Neural cell (in vitro differentiated cells): ENCODE results near the gene RAB9A. TPM values are rescaled to one million over a fixed set of nuclear protein-coding genes. Genes with fewer than 3 reads are reported as not detected.

Experiments used
- H2AFZ ChIP-seq: fragments of 200-600, 300-800 bp; sonication (generic), shearing (Covaris generic); 2 replicates; pipeline ENCODE4 v1.6.0; 2014; ENCODE audit warnings: low read depth, mild to moderate bottlenecking, antibody characterized with exemption, low read length, moderate library complexity
- H3F3A ChIP-seq: fragments of 200-600 bp; shearing (Covaris generic); 2 replicates; pipeline ENCODE4 v1.6.1; 2016; ENCODE audit warnings: mild to moderate bottlenecking, moderate library complexity, mixed read lengths, antibody characterized with exemption, low read length; ENCODE audit not compliant: insufficient read depth, poor library complexity, severe bottlenecking
- H3K27ac ChIP-seq: fragments of 200-600, 300-800 bp; sonication (generic), shearing (Covaris generic); 2 replicates; pipeline ENCODE4 v1.5.1; 2014; ENCODE audit warnings: mild to moderate bottlenecking, low read length, moderate library complexity
- H3K27me3 ChIP-seq: fragments of 300-800, 200-600 bp; sonication (generic), shearing (Covaris generic); 2 replicates; pipeline ENCODE4 v1.6.0; 2014; ENCODE audit warnings: mild to moderate bottlenecking, low read depth, low read length, moderate library complexity; ENCODE audit not compliant: insufficient read depth
- H3K36me3 ChIP-seq: fragments of 300-800, 200-600 bp; sonication (generic), shearing (Covaris generic); 2 replicates; pipeline ENCODE4 v1.5.1; 2014; ENCODE audit warnings: mild to moderate bottlenecking, antibody characterized with exemption, low read length, moderate library complexity; ENCODE audit not compliant: insufficient read depth
- H3K4me2 ChIP-seq: fragments of 300-800, 200-600 bp; sonication (generic), shearing (Covaris generic); 2 replicates; pipeline ENCODE4 v1.6.0; 2014; ENCODE audit warnings: mild to moderate bottlenecking, low read length
- H3K4me3 ChIP-seq: fragments of 300-800, 200-600 bp; sonication (generic), shearing (Covaris generic); 2 replicates; pipeline ENCODE4 v1.5.1; 2014; ENCODE audit warnings: mild to moderate bottlenecking, low read length, moderate library complexity
- H3K79me2 ChIP-seq: fragments of 200-600 bp; shearing (Covaris generic); replicated peaks from 2 replicates; pipeline ENCODE4 v1.6.0; 2014; ENCODE audit warnings: mild to moderate bottlenecking, low read length, moderate library complexity; ENCODE audit not compliant: insufficient read depth
- H3K9ac ChIP-seq: fragments of 300-800, 200-600 bp; sonication (generic), shearing (Covaris generic); 2 replicates; pipeline ENCODE4 v1.6.1; 2016; ENCODE audit warnings: mild to moderate bottlenecking, low read length, mixed read lengths
- H3K9me2 ChIP-seq: fragments of 200-600 bp; shearing (Covaris generic); 2 replicates; pipeline ENCODE4 v1.6.1; 2016; ENCODE audit warnings: mild to moderate bottlenecking, low read length, mixed read lengths; ENCODE audit not compliant: insufficient read depth
- H3K9me3 ChIP-seq: fragments of 200-600, 300-800 bp; sonication (generic), shearing (Covaris generic); 2 replicates; pipeline ENCODE4 v1.6.1; 2016; ENCODE audit warnings: mild to moderate bottlenecking, mixed run types, low read length, moderate library complexity, mixed read lengths
- H4K20me1 ChIP-seq: fragments of 200-600 bp; shearing (Covaris generic); 2 replicates; pipeline ENCODE4 v1.6.1; 2016; ENCODE audit warnings: mild to moderate bottlenecking, mixed run types; ENCODE audit not compliant: insufficient read depth
- CTCF ChIP-seq: fragments of 450-650 bp; IDR thresholded peaks from 2 replicates; pipeline ENCODE4 v1.5.1; 2014; ENCODE audit warnings: antibody characterized with exemption, mild to moderate bottlenecking, moderate library complexity; ENCODE audit not compliant: poor library complexity, severe bottlenecking
- EP300 ChIP-seq: fragments of 450-650 bp; conservative IDR thresholded peaks from 2 replicates; pipeline ENCODE4 v1.6.1; 2014; ENCODE audit warnings: antibody characterized with exemption, mild to moderate bottlenecking, moderate library complexity; ENCODE audit not compliant: poor library complexity, severe bottlenecking
- EZH2 ChIP-seq: fragments of 200-600, 300-800 bp; shearing (Covaris generic), sonication (generic); IDR thresholded peaks from 2 replicates; pipeline ENCODE4 v1.6.1; 2014; ENCODE audit warnings: antibody characterized with exemption, low read length, borderline replicate concordance, mild to moderate bottlenecking; ENCODE audit not compliant: insufficient read depth, poor library complexity, severe bottlenecking
- MXI1 ChIP-seq: fragments of 450-650 bp; conservative IDR thresholded peaks from 2 replicates; pipeline ENCODE4 v1.6.1; 2014; ENCODE audit warnings: antibody characterized with exemption, mild to moderate bottlenecking; ENCODE audit not compliant: poor library complexity, severe bottlenecking
- POLR2AphosphoS5 ChIP-seq: IDR thresholded peaks from 2 replicates; pipeline ENCODE4 v1.6.1; 2012
- RAD21 ChIP-seq: fragments of 450-650 bp; conservative IDR thresholded peaks from 2 replicates; pipeline ENCODE4 v1.6.1; 2014; ENCODE audit warnings: antibody characterized with exemption, mild to moderate bottlenecking, moderate library complexity
- REST ChIP-seq: IDR thresholded peaks from 2 replicates; pipeline ENCODE4 v1.6.1; 2012; ENCODE audit warnings: borderline replicate concordance
- SMC3 ChIP-seq: fragments of 450-650 bp; conservative IDR thresholded peaks from 2 replicates; pipeline ENCODE4 v1.6.1; 2014; ENCODE audit warnings: antibody characterized with exemption, mild to moderate bottlenecking, moderate library complexity; ENCODE audit not compliant: poor library complexity
- TAF1 ChIP-seq: IDR thresholded peaks from 2 replicates; pipeline ENCODE4 v1.6.1; 2012; ENCODE audit warnings: low read depth
- polyA plus RNA-seq: library from polyadenylated mRNA; depleted of rRNA; stranded (reverse); fragments of >200 nt; gene quantifications from 2 replicates; pipeline ENCODE4 v1.2.3, GENCODE V29; 2014

RAB9A gene
- polyA plus RNA-seq, 1 donor from 2014 or later = 26.9 TPM

DNA sequence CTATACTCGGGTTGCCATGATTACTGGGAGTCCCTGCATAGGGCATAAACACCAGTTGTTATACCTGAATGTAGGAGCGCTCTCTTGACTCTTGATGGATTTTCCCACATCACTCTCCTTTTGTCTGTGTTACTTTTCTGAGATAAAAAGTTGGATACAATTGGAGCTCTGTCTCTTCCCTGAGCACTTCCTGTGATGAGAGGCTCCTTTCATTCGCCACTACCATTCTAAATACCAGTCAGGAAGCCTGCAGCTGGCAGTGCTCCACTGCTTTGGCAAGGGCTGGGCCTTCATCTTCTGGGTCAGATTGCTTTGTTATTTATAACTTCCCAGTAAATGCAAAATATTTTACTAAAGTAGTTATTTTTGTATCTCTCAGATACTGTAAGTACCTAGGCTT, 22.1 kb upstream of the RAB9A start:
- Histone ChIP-seq H2AFZ (no peak overlapping the region), H3K9ac (no peak overlapping the region), H3K27me3 (no peaks in the 10 kb centered on the region), H3K9me3 (no peaks in the 10 kb centered on the region), H3K27ac (no peak overlapping the region), H4K20me1 (no peaks in the 10 kb centered on the region), H3K79me2 (no peaks in the 10 kb centered on the region), H3F3A (no peaks in the 10 kb centered on the region), H3K4me2 (no peak overlapping the region), H3K36me3 (no peaks in the 10 kb centered on the region), H3K9me2 (no peaks in the 10 kb centered on the region), H3K4me3 (no peak overlapping the region)
- TF ChIP-seq REST (no peak), MXI1 (no peak), EP300 (no peak), CTCF (no peak), EZH2 (no peak), TAF1 (no peak), RAD21 (no peak), SMC3 (no peak), POLR2AphosphoS5 (no peak)

DNA sequence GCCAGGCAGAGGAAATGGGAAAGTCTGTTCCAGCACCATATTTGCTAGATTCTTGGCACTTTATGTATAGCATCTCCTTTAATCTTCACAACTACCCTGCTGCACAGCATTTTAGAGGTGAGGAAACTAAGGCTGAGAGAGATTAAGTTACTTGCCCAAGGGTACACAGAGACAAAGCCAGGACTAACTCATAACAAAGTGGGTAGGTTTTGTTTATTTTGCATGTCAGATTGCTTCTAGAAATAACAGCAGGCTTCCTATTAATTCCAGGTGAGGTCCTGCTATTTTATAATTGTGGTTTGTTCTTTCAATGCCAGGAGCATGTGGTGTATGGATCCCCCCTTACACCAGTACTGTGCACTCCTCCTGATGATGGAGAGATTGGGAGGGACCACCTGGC, 21.0 kb upstream of the RAB9A start:
- no peak overlapping the region for H2AFZ ChIP-seq
- H3K9me3 ChIP-seq = no peaks in the 10 kb centered on the region
- no peak overlapping the region for H3K4me2 ChIP-seq
- no peak overlapping the region for H3K27ac ChIP-seq
- H3K36me3 ChIP-seq = no peaks in the 10 kb centered on the region
- H3F3A ChIP-seq = no peaks in the 10 kb centered on the region
- no peak overlapping the region for H3K9ac ChIP-seq
- no peak for TF ChIP-seq SMC3
- TF ChIP-seq RAD21 = no peak
- no peak for TF ChIP-seq CTCF
- no peak for TF ChIP-seq EZH2
- no peak for TF ChIP-seq MXI1
- no peak for TF ChIP-seq TAF1
- TF ChIP-seq REST = no peak
- TF ChIP-seq EP300 = no peak
- TF ChIP-seq POLR2AphosphoS5 = no peak
- no peak overlapping the region for H3K4me3 ChIP-seq
- H4K20me1 ChIP-seq = no peaks in the 10 kb centered on the region
- H3K79me2 ChIP-seq = no peaks in the 10 kb centered on the region
- no peaks in the 10 kb centered on the region for H3K27me3 ChIP-seq
- no peaks in the 10 kb centered on the region for H3K9me2 ChIP-seq
